ENCODE results near the gene TAPBP.
A peak's percentile ranks its signal among the peaks of the same experiment; 100 is the strongest.
"Not testable (repeated sequence)": the region's sequence is repeated elsewhere in the genome, so short reads cannot be mapped to it uniquely, and the experiment has no call there.

TAPBP gene

DNA sequence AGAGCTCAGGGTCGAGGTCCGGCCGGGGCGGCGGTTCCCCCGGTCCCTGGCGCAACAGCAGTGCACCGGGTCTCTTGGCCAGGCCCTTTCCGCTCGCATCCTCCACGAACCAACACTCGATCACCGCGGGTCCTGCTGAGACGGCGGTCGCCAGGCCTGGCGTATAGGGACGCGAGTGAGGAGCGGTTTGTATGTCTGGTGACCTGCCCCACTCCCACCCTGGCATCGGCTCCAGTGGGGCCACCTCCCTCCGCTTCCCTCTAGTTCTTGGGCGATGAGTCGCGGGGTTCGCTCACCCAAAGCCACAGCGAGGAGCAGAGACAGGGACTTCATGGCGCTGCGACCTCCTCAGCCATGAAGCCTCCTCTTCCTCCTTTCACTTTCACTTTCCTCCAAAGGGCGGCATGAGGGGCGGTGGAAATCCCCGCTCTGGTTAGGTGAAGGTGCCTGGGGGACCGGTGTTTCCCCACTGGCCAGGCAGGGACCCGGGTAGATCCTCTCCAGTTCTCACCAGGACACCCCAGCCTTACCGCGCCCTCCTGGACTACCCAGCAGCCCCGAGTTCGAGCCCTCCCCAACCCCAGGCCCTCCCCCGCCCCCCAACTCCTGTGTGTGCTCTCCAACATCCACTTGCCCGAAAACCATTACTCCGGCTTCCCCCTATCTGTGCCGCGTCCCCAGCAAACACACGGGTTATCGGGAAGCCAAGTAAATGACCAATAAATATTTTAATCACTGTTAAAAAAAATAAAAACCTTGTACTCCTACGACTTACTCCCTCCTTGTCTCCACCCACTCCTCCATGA is at the start of gene TAPBP:
TAPBP (minus strand) TSS at position 370 of the 806 bp plus-strand sequence; CDS start at position 333, 37 bp downstream.
- DNase-seq (ENCODE audit: low read depth), result peak; percentile 65

DNA sequence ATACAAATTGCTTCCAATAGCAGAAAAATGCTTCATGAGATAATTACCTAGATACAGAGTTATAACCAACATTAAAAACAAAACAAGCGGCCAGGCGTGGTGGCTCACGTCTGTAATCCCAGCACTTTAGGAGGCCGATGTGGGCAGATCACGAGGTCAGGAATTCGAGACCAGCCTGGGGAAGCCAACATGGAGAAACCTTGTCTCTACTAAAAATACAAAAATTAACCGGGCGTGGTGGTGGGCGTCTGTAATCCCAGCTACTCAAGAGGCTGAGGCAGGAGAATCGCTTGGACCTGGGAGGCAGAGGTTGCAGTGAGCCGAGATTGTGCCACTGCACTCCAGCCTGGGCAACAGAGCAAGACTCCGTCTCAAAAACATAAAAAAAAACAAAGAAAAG is 49.6 kb upstream of the TAPBP start:
- DNase-seq (ENCODE audit: low read depth), result not testable (repeated sequence)

DNA sequence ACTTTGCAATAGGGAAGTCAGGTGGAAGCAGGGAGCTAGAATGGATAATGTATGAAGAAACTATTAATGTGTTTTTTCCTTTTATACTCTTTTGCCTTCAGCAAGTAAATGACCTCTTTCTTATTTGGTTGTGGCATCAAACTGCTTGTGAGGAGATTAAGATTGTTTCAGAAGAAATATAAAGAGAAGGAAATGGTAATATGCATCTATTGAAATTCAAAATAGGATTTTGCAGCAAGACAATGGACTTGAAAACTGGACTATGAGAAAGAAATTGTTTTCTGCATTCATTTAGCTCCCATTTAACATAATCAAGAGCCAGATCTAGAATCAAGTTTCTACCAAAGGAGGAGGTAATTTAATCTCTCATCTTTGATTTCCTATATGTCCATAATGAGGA is 45.5 kb upstream of the TAPBP start:
- no peak for DNase-seq (ENCODE audit: low read depth)

GRCh38 chr6:33357160-33357871 is 43.4 kb upstream of the TAPBP start:
- DNase-seq (ENCODE audit: low read depth), result not testable (repeated sequence)

- DNase-seq (ENCODE audit: low read depth), result no peak
These were observed 42.4 kb upstream of the TAPBP start for GRCh38 chr6:33356295-33356694.

- not testable (repeated sequence) for DNase-seq (ENCODE audit: low read depth)
These were observed 42.0 kb upstream of the TAPBP start for GRCh38 chr6:33355860-33356259.

- no peak for DNase-seq (ENCODE audit: low read depth)
These were observed 33.9 kb upstream of the TAPBP start for GRCh38 chr6:33347816-33348215.

DNA sequence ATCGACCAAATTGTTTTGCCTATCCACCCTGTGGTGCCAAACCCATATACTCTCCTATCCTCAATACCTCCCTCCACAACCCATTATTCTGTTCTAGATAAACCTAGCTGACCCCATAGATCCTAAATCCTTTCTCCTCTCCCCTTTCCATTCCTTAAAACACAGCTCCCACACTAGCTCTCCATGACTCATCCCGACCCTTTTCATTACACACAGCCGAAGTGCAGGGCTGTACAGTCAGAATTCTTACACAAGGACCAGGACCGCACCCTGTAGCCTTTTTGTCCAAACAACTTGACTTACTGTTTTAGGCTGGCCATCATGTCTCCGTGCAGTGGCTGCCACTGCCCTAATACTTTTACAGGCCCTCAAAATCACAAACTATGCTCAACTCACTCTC is 33.1 kb upstream of the TAPBP start:
- not testable (repeated sequence) for DNase-seq (ENCODE audit: low read depth)

- peak; percentile 45 for DNase-seq (ENCODE audit: low read depth)
These were observed 31.1 kb upstream of the TAPBP start for GRCh38 chr6:33344701-33345697.

GRCh38 chr6:33343953-33344611 is 30.2 kb upstream of the TAPBP start:
- DNase-seq (ENCODE audit: low read depth), result peak; percentile 41

- not testable (repeated sequence) for DNase-seq (ENCODE audit: low read depth)
These were observed 29.7 kb upstream of the TAPBP start for GRCh38 chr6:33343606-33343952.

GRCh38 chr6:33339193-33339592 is 25.3 kb upstream of the TAPBP start:
- DNase-seq (ENCODE audit: low read depth), result no peak

- no peak for DNase-seq (ENCODE audit: low read depth)
These were observed 22.6 kb upstream of the TAPBP start for GRCh38 chr6:33336495-33336894.

- no peak for DNase-seq (ENCODE audit: low read depth)
These were observed 22.0 kb upstream of the TAPBP start for GRCh38 chr6:33335916-33336315.

DNA sequence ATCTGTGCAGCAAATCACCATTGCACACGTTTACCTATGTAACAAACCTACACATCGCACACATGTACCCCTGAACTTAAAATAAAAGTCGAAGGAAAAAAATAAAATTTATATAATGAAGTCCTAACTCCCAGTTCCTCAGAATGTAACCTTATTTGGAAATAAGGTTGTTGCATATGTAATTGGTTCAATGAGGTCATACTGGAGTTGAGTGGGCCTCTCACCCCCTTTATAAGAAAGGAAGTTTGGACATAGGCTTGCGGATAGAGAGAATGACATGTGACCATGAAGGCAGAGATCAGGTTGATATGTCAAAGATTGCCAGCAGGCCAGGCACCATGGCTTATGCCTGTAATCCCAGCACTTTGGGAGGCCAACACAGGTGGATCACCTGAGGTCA is 19.8 kb upstream of the TAPBP start:
- no peak for DNase-seq (ENCODE audit: low read depth)

DNA sequence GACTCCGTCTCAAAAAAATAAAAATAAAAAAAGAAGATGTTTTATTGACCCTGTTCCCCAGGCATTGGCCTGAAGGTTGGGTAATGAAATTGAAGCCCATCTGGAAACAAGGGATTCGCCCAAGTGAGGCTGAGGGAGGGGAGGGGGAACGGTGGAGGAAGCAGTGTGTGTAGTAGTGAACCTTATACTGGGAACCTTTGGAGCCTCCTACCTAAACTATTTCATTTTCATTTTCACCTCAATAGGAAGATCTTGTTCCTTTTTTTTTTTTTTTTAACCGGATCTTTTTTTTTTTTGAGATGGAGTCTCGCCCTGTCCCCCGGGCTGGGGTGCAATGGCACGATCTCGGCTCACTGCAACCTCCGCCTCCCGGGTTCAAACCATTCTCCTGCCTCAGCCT is 16.9 kb upstream of the TAPBP start:
- no peak for DNase-seq (ENCODE audit: low read depth)

DNA sequence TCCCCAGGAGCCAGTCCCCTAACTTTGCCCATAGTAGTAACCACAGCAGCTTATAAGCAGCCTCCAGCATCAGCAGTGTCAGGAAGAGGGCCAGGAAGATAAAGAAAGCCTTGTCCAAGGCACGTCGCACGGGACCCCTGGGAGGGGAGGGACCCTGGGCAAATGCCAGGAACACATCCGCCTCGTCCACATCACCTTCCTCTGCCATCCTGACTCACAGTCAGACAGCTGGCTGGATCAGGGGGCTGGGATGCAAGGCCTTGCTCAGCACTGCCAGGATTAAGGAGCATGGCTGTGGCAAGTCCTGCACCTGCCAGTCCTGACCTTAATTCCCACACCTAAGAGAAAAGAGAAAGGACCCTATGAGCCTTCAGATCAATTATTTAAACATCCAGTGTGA is 15.2 kb upstream of the TAPBP start:
- DNase-seq (ENCODE audit: low read depth), result no peak

DNA sequence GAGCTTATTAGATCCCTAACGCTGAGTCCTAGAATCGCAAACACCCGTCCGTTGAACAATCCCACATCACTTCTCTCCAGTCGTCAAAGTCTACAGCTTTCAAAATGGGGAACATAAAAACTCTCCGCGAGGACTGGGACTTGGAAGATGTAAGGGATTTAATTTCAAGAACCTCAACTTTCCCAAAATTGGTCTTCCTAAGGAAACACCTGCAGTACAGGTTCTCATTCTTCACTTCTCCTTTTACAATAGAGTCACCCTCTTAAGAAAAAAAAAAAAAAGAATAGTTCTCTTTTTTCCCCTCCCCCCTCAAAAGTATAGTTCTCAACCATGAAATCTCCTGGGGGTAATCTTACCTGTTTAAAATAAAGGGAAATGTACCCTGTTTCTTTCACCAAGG is 10.2 kb upstream of the TAPBP start:
- DNase-seq (ENCODE audit: low read depth), result no peak

GRCh38 chr6:33323623-33323948 is 9.7 kb upstream of the TAPBP start:
- no peak for DNase-seq (ENCODE audit: low read depth)

- no peak for DNase-seq (ENCODE audit: low read depth)
These were observed 7.3 kb upstream of the TAPBP start for GRCh38 chr6:33321227-33321626.

- DNase-seq (ENCODE audit: low read depth), result no peak
These were observed 6.7 kb upstream of the TAPBP start for GRCh38 chr6:33320315-33321181.
